ENCODE data around the gene WRNIP1.

DNA sequence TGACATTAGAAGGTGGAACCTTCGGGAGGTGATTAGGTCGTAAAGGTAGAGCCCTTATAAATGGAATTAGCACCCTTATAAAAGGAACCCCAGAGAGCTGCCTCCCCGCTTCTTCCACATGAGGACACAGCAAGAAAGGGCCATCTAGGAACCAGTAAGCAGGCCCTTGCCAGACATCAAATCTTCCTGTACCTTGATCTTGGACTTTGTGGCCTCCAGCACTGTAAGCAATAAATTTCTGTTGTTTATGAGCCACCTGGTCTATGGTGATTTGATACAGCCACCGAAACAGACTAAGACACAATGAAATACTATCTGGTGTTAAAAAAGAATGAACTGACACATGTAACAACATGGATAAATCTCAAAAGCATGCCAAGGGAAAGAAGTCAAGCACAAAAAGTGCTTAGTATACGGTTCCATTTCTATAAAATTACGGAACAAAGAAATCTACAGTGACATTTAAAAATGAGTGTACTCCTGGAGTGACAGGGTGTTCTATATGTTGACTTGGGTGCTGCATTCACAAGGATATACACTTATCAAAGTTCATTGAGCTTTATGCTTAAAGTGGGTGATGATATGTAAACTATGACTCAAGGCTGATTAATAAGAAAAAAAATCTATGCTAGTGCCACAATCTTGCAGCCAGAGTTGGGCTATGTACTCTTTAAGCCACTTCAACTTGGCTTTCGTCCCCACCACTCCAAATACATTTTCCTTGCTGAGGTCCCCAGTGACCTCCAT is 58.1 kb downstream of the WRNIP1 start:
- TF ChIP-seq, protein P1, sequence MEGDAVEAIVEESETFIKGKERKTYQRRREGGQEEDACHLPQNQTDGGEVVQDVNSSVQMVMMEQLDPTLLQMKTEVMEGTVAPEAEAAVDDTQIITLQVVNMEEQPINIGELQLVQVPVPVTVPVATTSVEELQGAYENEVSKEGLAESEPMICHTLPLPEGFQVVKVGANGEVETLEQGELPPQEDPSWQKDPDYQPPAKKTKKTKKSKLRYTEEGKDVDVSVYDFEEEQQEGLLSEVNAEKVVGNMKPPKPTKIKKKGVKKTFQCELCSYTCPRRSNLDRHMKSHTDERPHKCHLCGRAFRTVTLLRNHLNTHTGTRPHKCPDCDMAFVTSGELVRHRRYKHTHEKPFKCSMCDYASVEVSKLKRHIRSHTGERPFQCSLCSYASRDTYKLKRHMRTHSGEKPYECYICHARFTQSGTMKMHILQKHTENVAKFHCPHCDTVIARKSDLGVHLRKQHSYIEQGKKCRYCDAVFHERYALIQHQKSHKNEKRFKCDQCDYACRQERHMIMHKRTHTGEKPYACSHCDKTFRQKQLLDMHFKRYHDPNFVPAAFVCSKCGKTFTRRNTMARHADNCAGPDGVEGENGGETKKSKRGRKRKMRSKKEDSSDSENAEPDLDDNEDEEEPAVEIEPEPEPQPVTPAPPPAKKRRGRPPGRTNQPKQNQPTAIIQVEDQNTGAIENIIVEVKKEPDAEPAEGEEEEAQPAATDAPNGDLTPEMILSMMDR (conservative IDR thresholded peaks at IDR 0.05 in 1 of 2, IDR thresholded peaks at IDR 0.05 in 1 of 2; ENCODE audit: extremely low read depth in 1 of 2, insufficient read depth in 1 of 2, low read depth in 1 of 2, low read length in 2 of 2), result no peak
- no peak for TF ChIP-seq EZH2 (IDR thresholded peaks at IDR 0.05; ENCODE audit: borderline replicate concordance, low read length)

All from mammary epithelial cell (primary cell).